Parathyroid adenoma (tissue), 2 donors: Measurements from ENCODE around the gene ATP1A1.

Experiments
- H2AFZ ChIP-seq: fragments of 300-600 bp; sonication (generic); one replicate; pipeline ENCODE4 v1.7.0; 2017; ENCODE audit warnings: antibody characterized with exemption, mild to moderate bottlenecking
- H3K27ac ChIP-seq: fragments of 300-600 bp; sonication (generic); one replicate; pipeline ENCODE4 v1.7.0; 2017
- H3K27me3 ChIP-seq: fragments of 300-600 bp; sonication (generic); one replicate; pipeline ENCODE4 v1.7.0; 2017; ENCODE audit warnings: low read length; ENCODE audit not compliant: control insufficient read depth, insufficient read depth
- H3K36me3 ChIP-seq: fragments of 300-600 bp; sonication (generic); one replicate; pipeline ENCODE4 v1.7.0; 2017; ENCODE audit warnings: low read length; ENCODE audit not compliant: control insufficient read depth, insufficient read depth
- H3K4me1 ChIP-seq: fragments of 300-600 bp; sonication (generic); one replicate; pipeline ENCODE4 v1.7.0; 2017; ENCODE audit warnings: control low read depth
- H3K4me2 ChIP-seq: fragments of 300-600 bp; sonication (generic); one replicate; pipeline ENCODE4 v1.7.0; 2017; ENCODE audit warnings: low read length
- H3K4me3 ChIP-seq: fragments of 300-600 bp; sonication (generic); one replicate; pipeline ENCODE4 v1.7.0; 2017; ENCODE audit warnings: low read depth, low read length
- H3K79me2 ChIP-seq: fragments of 300-600 bp; sonication (generic); one replicate; pipeline ENCODE4 v1.7.0; 2017; ENCODE audit warnings: control low read depth
- H3K9ac ChIP-seq: fragments of 300-600 bp; sonication (generic); one replicate; pipeline ENCODE4 v1.7.0; 2017; ENCODE audit warnings: mild to moderate bottlenecking
- H3K9me3 ChIP-seq: fragments of 300-600 bp; sonication (generic); one replicate; pipeline ENCODE4 v1.7.0; 2017; ENCODE audit warnings: low read length; ENCODE audit not compliant: control insufficient read depth
- TF ChIP-seq, protein P1 (sequence below): fragments of 300-600 bp; sonication (generic); IDR thresholded peaks from one replicate; pipeline ENCODE4 v1.7.0; 2017; ENCODE audit warnings: antibody characterized with exemption, mild to moderate bottlenecking
- donor health status: primary hyperparathyroidism.

The ATP1A1 gene

DNA sequence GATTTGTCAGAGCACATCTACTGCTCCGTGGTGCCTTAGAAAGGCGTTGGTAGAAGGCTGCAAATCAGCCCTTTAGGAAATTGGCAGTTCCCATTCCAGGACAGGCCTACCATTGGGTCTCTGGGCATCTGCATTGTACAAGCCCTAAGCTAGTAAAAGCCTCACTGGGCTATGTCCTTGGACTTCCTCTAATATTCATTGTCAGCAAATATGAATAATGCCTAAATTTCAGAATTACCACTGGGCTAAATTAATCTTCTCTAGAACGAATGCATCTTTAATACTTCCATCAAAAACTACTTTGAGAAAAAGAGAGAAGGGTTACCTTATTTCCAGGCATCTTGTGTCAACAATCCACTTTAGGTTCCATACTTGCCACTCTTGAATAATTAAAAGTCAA is 41.5 kb upstream of the ATP1A1 start:
- peaks cover 63% of the 10 kb centered on the region for H3K4me1 ChIP-seq
- H3K36me3 ChIP-seq: no peaks in the 10 kb centered on the region

DNA sequence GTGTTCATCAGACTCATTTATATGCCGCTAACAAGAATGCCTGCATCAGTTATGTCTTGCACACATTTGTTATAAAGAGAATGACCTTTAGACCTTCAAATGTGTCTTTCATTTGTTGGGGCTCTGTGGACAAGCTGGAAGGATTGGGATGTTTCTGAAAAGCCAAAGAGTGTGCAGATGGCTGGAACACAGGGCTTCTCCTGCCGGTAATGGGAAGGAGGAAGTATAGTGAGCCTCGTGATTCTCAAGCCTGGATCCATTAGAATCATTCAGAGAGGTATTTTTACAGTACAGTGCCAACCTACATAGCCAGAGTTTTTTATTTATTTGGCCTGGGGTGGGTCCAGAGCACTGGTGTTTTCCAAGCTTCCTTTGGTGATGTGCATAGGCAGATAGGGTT is 40.6 kb upstream of the ATP1A1 start:
- H3K27me3 ChIP-seq: no peaks in the 10 kb centered on the region
- H3K4me1 ChIP-seq: peaks cover 62% of the 10 kb centered on the region
- no peak overlapping the region for H3K9ac ChIP-seq
- peak overlapping the region; percentile 95 for H3K27ac ChIP-seq
- no peak overlapping the region for H3K4me2 ChIP-seq
- no peak overlapping the region for H3K4me3 ChIP-seq
- H3K79me2 ChIP-seq: no peaks in the 10 kb centered on the region
- TF ChIP-seq, protein P1, sequence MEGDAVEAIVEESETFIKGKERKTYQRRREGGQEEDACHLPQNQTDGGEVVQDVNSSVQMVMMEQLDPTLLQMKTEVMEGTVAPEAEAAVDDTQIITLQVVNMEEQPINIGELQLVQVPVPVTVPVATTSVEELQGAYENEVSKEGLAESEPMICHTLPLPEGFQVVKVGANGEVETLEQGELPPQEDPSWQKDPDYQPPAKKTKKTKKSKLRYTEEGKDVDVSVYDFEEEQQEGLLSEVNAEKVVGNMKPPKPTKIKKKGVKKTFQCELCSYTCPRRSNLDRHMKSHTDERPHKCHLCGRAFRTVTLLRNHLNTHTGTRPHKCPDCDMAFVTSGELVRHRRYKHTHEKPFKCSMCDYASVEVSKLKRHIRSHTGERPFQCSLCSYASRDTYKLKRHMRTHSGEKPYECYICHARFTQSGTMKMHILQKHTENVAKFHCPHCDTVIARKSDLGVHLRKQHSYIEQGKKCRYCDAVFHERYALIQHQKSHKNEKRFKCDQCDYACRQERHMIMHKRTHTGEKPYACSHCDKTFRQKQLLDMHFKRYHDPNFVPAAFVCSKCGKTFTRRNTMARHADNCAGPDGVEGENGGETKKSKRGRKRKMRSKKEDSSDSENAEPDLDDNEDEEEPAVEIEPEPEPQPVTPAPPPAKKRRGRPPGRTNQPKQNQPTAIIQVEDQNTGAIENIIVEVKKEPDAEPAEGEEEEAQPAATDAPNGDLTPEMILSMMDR: no peak
- H2AFZ ChIP-seq: peak overlapping the region; percentile 45
- H3K9me3 ChIP-seq: no peaks in the 10 kb centered on the region
- H3K36me3 ChIP-seq: no peaks in the 10 kb centered on the region

More for the DNA sequence above, 41.5 kb upstream of the ATP1A1 start:
- H3K9ac ChIP-seq: no peak overlapping the region
- no peaks in the 10 kb centered on the region for H3K9me3 ChIP-seq
- no peak overlapping the region for H3K4me3 ChIP-seq
- TF ChIP-seq, protein P1: no peak
- H3K27me3 ChIP-seq: no peaks in the 10 kb centered on the region
- peak overlapping the region; percentile 13 for H3K4me2 ChIP-seq
- no peaks in the 10 kb centered on the region for H3K79me2 ChIP-seq
- no peak overlapping the region for H2AFZ ChIP-seq
- peak overlapping the region; percentile 95 for H3K27ac ChIP-seq

DNA sequence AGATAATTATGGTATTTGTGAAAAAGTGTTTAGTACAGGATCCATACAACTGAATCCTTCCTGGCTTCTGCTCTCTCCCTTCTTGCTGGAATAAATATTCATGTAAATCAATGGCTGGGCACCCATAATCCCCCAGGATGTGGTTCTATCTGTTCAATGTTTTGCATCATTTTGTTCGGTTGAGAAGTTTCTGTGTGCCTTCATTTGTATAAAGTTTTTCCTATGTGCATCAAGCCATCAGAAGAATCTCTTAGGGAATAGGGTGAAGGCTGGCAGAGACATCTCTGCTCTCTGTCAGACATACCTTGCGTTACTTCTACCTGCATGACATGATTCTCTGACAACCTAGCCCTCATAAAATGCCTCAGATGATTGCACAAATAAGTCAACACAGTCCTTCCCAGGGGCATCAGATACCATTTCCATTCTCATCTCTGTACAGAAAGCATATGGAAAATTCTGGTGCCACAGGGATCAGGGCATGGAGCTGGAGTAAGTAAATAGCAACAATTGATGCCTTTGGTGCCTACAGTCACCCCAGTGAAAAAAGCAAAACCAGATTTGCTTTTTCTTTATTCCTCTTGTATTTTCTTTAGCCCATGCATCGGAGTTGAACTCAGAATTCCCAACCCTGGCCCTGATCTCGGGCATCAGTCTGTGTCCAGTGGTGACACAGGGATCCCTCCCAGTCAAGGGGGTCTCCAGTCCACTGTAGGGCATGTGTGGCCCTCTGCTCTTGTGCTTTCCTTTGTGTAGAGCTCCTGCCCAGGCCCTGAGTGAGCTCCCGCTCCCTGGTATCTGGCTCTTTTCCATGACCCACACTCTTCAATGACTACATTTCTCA is 39.7 kb upstream of the ATP1A1 start:
- Histone ChIP-seq H3K9me3 (no peaks in the 10 kb centered on the region), H2AFZ (no peak overlapping the region), H3K9ac (no peak overlapping the region), H3K79me2 (no peaks in the 10 kb centered on the region), H3K4me1 (peaks cover 58% of the 10 kb centered on the region), H3K27me3 (no peaks in the 10 kb centered on the region), H3K27ac (peak overlapping the region; percentile 95), H3K36me3 (no peaks in the 10 kb centered on the region), H3K4me2 (peak overlapping the region; percentile 28), H3K4me3 (no peak overlapping the region)
- TF ChIP-seq, protein P1: no peak

DNA sequence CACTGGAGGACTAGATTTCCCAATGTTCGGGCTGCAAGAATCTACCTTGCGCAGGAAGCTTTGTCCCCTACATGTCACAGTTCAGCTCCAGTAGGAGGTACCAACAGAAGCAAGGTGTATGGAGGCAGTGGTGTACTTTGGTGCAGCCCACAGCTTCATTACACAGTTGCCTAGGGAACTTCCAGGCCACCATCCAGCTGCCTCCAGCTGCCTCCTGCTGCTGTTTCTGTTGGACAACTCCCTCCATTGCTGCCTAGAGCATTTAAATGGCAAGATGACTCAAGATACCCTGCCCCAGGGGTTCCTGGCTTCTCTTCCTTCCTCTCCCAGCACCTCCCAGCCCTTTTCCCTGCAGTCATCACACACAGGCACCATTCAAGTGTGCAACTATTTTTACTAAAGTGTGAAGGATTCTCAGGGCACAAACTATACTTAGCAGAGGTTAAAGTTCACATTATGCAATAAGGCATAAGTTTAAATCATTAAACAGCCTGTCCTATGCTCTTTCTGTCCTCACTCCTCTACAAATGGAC is 39.0 kb upstream of the ATP1A1 start:
- Histone ChIP-seq H3K36me3 (no peaks in the 10 kb centered on the region), H2AFZ (peak overlapping the region; percentile 8), H3K27me3 (no peaks in the 10 kb centered on the region), H3K79me2 (no peaks in the 10 kb centered on the region), H3K4me2 (no peak overlapping the region), H3K27ac (peak overlapping the region; percentile 95), H3K4me1 (peaks cover 52% of the 10 kb centered on the region), H3K9ac (no peak overlapping the region), H3K9me3 (no peaks in the 10 kb centered on the region), H3K4me3 (no peak overlapping the region)
- TF ChIP-seq, protein P1: no peak
